NCI-H748 (cell line): ENCODE measurements around the gene ERCC2.
"Not testable (repeated sequence)": the region's sequence is repeated elsewhere in the genome, so short reads cannot be mapped to it uniquely, and the experiment has no call there.

ENCODE experiments used
- DNase-seq: peaks from one replicate; lab custom pipeline; 2025; ENCODE audit not compliant: unreplicated experiment; lab: John Stamatoyannopoulos, UW

The ERCC2 gene

GRCh38 chr19:45339629-45340028, 30.7 kb downstream of the ERCC2 start:
- DNase-seq: no peak

- no peak for DNase-seq
These were observed 33.6 kb downstream of the ERCC2 start for GRCh38 chr19:45336696-45337251.

- DNase-seq: not testable (repeated sequence)
These were observed 35.5 kb downstream of the ERCC2 start for GRCh38 chr19:45334881-45335280.

- DNase-seq: no peak
These were observed 36.6 kb downstream of the ERCC2 start for GRCh38 chr19:45333609-45334303.

GRCh38 chr19:45331411-45331810, 39.0 kb downstream of the ERCC2 start:
- peak; percentile 57 for DNase-seq

- no peak for DNase-seq
These were observed 42.8 kb downstream of the ERCC2 start for GRCh38 chr19:45327404-45328143.

- DNase-seq: no peak
These were observed 45.9 kb downstream of the ERCC2 start for GRCh38 chr19:45324349-45324907.

GRCh38 chr19:45323671-45324081, 46.7 kb downstream of the ERCC2 start:
- no peak for DNase-seq

- no peak for DNase-seq
These were observed 47.6 kb downstream of the ERCC2 start, which contains the start of gene CKM for GRCh38 chr19:45322744-45323281. Gene CKM (minus strand): TSS chr19:45322875. CDS start chr19:45319713, 3,162 bp downstream.

- peak; percentile 87 for DNase-seq
These were observed 48.1 kb downstream of the ERCC2 start for GRCh38 chr19:45322311-45322710.

- DNase-seq: no peak
These were observed 48.5 kb downstream of the ERCC2 start for GRCh38 chr19:45321848-45322247.

- DNase-seq: no peak
These were observed 49.2 kb downstream of the ERCC2 start for GRCh38 chr19:45320997-45321775.

- no peak for DNase-seq
These were observed 55.1 kb downstream of the ERCC2 start for GRCh38 chr19:45315304-45315703.

GRCh38 chr19:45314708-45315245, 55.6 kb downstream of the ERCC2 start:
- DNase-seq: no peak

- DNase-seq: not testable (repeated sequence)
These were observed 58.1 kb downstream of the ERCC2 start for GRCh38 chr19:45312285-45312684.

- no peak for DNase-seq
These were observed 58.8 kb downstream of the ERCC2 start for GRCh38 chr19:45311621-45312020.

GRCh38 chr19:45309322-45309721, 61.1 kb downstream of the ERCC2 start:
- DNase-seq: not testable (repeated sequence)

- DNase-seq: no peak
These were observed 63.0 kb downstream of the ERCC2 start for GRCh38 chr19:45307361-45307760.

GRCh38 chr19:45306518-45307027, 63.8 kb downstream of the ERCC2 start:
- DNase-seq: peak; percentile 96

- DNase-seq: no peak
These were observed 64.3 kb downstream of the ERCC2 start for GRCh38 chr19:45306040-45306439.
